Stimulated activated CD4-positive, alpha-beta T cell treated with anti-CD3 and anti-CD28 coated beads, Interleukin-12 subunit alpha, Interleukin-12 subunit beta, amount 100 ng/mL, for 4 hours (primary cell): ENCODE results near the gene KCNE4.

Experiments used
- DNase-seq: peaks from one replicate; pipeline ENCODE4 v3.0.0-alpha.2; 2020

KCNE4 gene

GRCh38 chr2:223041527-223042109 is 10.4 kb upstream of the KCNE4 start:
- DNase-seq, result no peak

- DNase-seq, result no peak
Measured at GRCh38 chr2:223042284-223042683, 9.7 kb upstream of the KCNE4 start.

- DNase-seq, result no peak
Measured at GRCh38 chr2:223042704-223043118, 9.3 kb upstream of the KCNE4 start.

GRCh38 chr2:223043164-223043941 is 8.6 kb upstream of the KCNE4 start:
- no peak for DNase-seq

GRCh38 chr2:223044092-223044836 is 7.7 kb upstream of the KCNE4 start:
- no peak for DNase-seq

GRCh38 chr2:223044916-223045700 is 6.9 kb upstream of the KCNE4 start:
- no peak for DNase-seq

- no peak for DNase-seq
Measured at GRCh38 chr2:223046470-223047040, 5.4 kb upstream of the KCNE4 start.

GRCh38 chr2:223047260-223047761 is 4.7 kb upstream of the KCNE4 start:
- no peak for DNase-seq

GRCh38 chr2:223048519-223048918 is 3.5 kb upstream of the KCNE4 start:
- no peak for DNase-seq

- no peak for DNase-seq
Measured at GRCh38 chr2:223049356-223049755, 2.6 kb upstream of the KCNE4 start.

- DNase-seq, result no peak
Measured at GRCh38 chr2:223050188-223050587, 1.8 kb upstream of the KCNE4 start.

- no peak for DNase-seq
Measured at GRCh38 chr2:223050900-223051504, 988 bp upstream of the KCNE4 start.

GRCh38 chr2:223052548-223053483 is 826 bp downstream of the KCNE4 start:
- no peak for DNase-seq

GRCh38 chr2:223053484-223054192 is 1.6 kb downstream of the KCNE4 start:
- DNase-seq, result no peak

- DNase-seq, result no peak
Measured at GRCh38 chr2:223054193-223054781, 2.3 kb downstream of the KCNE4 start.

GRCh38 chr2:223055140-223055539 is 3.1 kb downstream of the KCNE4 start:
- no peak for DNase-seq

GRCh38 chr2:223055836-223056235 is 3.8 kb downstream of the KCNE4 start:
- no peak for DNase-seq

GRCh38 chr2:223056701-223057418 is 4.9 kb downstream of the KCNE4 start:
- DNase-seq, result no peak

- no peak for DNase-seq
Measured at GRCh38 chr2:223057569-223057968, 5.6 kb downstream of the KCNE4 start.
